GM21515 (cell line): ENCODE measurements around the gene BAHCC1.

ENCODE experiments used
- ATAC-seq: cut with Tn5 transposase; IDR thresholded peaks from one replicate; pipeline ENCODE4 v1.9.1; 2021; ENCODE audit not compliant: unreplicated experiment

The BAHCC1 gene

GRCh38 chr17:81477173-81477572 lies 81.9 kb downstream of the BAHCC1 start:
- no peak for ATAC-seq

- no peak for ATAC-seq
These were observed 82.9 kb downstream of the BAHCC1 start for GRCh38 chr17:81478119-81478518.

- no peak for ATAC-seq
These were observed 84.2 kb downstream of the BAHCC1 start for GRCh38 chr17:81479175-81480071.

- ATAC-seq, result no peak
These were observed 85.1 kb downstream of the BAHCC1 start for GRCh38 chr17:81480140-81481072.

DNA sequence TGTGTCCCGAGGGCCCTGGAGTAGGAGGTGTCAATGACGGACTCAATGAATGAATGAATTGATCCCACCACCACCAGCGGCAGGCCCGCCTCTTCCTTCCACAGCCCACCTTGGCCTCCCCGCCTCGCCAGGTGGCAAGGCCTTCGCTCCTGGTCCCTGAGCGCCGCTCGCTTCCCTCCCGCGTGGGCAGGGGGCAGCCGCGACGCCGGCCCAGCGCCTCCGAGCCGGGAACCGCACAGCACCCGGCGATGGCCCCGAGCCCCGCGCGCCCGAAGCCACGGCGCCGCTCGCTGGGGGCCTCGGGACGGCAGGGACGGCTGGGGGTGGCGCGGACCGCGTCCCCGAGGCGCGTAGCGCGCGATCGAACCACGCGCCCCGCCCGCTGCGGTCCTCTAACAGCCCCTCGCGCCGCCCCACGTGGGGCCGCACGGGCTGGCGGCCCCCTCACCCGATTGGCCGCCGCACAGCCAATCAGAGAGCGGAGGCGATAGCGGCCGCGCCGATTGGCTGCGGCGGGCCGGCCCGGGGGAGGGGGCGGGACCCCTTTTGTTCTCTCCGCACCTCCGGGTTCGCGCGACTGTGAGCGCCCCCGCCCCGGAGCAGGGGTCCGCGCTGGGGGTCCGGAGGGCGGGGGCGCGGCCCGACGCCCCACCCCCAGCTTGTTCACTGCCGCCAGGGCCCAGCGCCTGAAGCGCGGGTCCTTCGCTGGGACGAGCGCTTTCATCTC lies 86.0 kb downstream of the BAHCC1 start:
- no peak for ATAC-seq

DNA sequence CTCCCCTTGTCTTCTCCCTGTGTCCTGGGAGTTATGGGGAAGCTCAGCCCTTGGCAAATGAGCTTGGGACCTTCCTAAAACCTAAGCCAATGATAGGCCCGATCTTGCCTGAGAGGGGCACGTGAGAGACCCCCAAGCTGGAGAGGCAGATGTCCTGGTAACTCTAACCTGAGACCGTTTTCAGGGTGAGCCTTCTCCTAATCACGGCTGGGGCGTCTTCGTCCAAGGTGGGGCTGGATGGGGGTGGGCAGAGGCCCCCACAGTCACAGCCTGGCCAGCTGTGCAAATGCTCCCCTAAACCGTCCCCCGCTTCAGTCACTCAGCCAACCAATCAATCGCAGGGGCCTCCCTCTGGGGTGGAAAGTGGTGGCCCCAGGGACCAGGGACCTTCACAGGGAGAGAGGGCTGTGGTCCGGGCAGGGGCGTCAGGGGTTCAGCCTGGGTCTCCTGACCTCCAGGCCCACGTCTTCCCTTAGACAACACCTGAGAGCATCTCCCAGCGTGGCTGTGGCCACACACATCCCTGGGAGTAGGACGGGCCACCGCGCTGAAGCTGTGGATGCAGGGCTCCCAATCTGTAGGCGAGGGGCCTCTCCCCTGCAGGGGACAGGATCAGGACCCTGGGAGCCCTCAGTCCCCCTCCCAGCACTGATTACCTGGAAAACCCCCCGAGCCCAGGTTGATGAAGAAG lies 86.7 kb downstream of the BAHCC1 start:
- no peak for ATAC-seq

- no peak for ATAC-seq
These were observed 87.4 kb downstream of the BAHCC1 start for GRCh38 chr17:81482673-81483072.

DNA sequence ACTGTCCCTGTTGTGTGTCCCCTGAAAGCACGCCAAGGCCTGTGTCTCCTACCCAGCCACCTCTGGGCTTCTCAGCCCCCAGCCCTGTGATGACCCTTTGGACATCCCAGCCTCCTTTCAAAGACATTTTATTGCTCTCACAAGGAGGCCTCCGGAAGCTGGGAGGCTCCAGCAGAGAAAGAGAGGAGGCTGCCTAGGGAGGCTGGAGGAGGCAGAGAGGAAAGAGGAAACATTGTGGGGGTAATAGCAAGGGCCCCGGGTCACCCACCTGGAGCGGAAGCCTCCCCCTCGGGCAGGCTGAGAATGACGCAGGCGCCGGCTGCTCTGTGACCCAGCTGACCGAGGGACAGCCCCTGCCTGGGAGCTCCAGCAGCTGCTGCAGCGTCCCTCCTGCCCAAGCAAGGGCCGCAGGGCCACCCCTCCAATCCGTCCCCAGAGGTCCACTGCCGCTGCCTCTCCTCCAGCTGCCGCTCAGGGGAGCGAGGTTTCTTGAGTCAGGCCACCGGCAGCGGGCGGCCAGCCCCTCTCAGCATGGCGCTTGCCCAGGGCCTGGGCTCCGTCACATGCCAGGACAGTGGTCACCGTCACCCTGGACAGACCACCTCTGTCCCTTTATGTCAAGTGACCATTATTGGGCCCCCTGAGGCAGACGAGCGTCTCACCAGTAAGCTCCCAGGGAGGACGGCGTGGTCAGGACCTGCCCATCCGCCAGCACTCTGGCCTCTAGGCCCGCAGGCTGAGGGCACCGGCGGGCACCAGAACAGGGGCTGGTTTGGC lies 88.0 kb downstream of the BAHCC1 start:
- no peak for ATAC-seq

DNA sequence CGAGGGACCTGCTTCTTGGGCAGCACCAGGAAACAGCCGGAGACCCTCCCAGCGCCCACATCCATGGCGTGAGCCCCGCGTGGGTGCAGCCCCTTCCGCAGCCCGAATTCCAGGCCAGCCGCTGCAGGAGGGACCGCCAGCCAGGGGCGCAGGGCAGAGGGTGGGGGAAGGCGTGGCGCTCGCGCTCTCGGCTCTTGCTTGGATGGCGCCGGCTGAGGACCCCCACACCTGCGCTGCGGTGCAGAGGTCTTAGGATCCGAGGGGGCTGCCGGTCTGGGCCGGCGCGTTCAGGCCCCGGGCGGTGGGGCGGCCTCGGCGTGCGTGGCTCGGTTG lies 88.6 kb downstream of the BAHCC1 start:
- no peak for ATAC-seq

DNA sequence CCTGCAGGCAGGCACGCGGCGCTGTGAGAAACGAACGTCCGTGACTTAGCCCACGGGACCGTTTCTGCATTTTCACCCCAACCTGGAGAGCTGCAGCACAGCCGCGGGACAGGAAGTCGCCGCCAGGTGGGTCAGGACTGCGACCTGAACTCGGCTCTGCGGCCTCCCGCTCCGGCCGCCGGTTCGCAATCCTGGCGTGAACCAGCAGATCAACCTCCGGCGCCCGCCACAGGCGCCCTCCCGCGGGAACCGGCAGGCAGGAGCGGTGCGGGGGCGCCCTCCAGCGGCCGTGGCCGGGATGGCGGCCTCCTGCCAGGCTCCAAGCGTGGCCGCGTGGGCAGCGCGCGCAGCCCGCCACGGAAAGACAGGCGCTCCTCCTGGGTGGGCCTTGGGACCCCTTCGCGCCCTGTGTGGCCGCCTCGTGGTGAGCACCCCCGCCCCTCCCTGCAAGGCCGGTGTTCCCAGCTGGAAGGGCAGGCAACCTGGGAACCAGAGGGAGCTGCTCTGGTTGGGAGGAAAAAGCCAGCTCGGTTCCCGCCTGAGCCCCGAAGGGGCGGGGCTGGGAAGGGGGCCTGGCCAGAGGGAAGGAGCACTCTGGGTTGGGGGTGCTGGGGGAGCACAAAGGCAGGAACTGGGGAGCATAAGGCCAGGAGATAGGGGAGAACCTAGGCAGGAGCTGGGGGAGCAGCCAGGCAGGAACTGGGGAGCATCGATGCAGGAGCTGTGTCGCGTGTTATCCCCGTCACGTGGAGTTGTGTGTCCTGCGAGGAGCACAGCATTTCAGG lies 89.1 kb downstream of the BAHCC1 start:
- no peak for ATAC-seq

DNA sequence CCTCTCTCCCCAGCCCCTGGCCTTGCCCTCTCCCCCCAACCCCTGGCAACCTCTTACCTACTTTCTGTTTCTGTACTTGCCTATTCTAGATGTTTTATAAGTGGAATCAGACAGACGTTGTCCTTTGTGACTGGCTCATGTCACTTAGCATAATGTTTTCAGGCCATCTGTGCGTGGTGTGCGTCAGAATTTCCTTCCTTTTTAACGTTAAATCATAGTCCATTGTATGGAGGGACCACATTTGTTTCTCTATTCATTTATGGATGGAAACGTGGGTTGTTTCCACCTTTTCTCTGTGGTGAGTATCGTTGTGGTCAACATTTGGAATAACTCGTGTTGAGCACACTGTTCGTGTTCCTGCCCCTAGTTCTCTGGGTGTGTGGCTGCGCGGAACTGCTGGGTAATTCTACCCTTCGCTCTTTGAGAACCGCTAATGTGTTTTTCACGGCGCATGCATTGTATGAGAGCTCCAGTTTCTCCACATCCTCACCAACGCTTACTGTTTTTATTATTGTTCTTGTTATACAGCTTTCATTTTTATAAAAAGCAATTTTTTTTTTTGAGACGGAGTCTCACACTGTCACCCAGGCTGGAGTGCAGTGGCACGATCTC lies 91.0 kb downstream of the BAHCC1 start:
- ATAC-seq, result no peak

GRCh38 chr17:81487089-81487486 lies 91.8 kb downstream of the BAHCC1 start:
- ATAC-seq, result no peak

DNA sequence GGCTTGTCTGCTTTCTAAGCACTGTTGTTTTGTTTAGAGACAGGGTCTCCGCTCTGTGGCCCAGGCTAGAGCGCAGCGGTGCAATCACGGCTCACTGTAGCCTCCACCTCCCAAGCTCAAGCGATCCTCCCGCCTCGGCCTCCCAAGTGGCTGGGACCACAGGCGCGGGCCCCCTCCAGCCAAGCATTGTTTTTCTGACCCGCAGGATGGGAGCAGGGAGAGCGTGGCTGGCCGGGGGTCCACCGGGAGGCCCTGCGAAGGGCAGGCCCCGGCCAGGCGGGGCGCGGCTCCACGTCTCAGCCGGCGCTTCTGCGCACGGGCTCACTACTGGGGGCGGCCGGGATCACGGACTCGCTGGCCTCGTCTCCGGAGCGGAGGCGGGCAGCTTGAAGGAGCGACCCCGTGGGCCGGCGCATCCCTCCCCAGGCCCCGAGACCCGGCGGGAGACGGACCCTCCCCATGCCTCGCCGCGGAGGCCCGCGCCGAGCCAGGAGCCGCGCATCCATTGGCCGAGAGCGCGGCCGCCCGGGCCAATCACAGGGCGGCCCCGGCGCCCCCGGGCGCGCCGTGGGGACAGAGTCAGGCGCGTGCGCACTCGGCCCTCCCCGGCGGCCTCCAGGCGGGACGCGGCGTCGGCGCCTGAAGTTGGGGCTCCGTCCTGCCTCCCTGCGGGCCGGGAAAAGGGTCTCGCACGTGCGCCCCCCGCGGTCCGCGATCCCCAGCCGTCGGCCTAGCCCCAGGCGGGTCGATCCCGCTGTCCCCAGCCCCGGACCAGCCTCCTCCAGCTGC lies 92.4 kb downstream of the BAHCC1 start:
- ATAC-seq, result no peak

GRCh38 chr17:81488276-81488860 lies 93.1 kb downstream of the BAHCC1 start:
- no peak for ATAC-seq

GRCh38 chr17:81489012-81489997 lies 94.0 kb downstream of the BAHCC1 start:
- ATAC-seq, result no peak
